8988T (cell line): ENCODE measurements around the gene UBE3B.

ENCODE experiments used
- DNase-seq: peaks from one replicate; pipeline ENCODE4 v3.0.0; 2011

Gene UBE3B

DNA sequence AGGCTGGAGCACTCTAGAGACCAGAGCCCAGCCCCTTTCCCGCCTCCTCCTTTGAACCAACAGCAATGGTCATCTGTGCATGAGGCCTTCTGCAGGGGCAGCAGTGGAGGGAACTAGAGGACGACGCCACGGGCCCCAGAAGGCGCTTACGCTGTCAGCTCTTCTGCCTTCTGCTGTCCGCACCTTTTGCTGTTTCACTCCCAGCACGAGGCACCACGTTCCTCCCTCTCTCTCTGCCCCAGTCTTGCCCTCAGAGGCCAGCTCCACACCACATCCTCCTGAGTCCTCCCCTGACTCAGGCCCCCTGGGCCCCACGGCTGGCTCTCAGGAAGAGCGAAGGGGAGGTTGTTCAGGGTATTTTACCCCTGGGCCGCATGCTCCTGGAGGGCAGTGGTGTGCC, 80.4 kb downstream of the UBE3B start:
- DNase-seq, result no peak

DNA sequence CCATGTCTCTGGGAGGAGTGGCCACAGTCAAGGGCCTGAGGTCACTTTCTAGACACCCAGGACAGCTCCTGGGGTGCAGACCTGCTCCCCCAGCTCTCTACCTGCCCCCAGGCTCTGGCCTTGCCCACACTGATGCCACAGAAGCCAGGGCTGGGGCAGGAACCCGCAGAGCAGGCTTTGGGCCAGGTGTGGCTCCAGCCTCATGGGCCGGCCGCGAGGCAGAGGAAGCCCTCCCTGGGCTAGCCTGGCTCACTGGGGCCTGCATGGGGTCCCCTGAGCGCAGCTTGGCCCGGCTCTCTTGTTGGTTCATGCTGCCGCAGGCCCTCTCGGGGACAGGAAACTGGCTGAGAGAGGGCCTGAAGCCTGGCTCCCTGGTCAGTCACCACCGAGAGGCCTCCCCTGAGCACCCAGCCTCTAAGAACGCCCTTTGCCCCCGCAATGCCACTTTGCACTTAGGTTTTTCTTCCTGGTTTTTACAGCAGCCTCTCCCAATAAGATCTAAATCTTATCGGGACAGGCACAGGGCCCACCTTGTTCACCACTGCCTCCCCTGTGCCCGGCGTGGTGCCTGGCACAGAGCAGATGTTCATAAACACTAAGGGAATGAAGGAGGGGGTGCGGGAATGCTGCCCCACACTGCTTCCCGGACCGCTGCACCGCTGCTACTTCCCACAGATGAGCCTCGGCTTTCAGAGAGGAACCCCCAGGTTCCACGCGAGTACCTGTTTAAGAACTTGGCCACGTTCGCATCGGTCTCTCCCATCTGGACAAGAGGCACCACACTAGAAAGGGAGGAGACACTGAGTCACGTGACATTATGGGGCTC, 81.2 kb downstream of the UBE3B start:
- no peak for DNase-seq

DNA sequence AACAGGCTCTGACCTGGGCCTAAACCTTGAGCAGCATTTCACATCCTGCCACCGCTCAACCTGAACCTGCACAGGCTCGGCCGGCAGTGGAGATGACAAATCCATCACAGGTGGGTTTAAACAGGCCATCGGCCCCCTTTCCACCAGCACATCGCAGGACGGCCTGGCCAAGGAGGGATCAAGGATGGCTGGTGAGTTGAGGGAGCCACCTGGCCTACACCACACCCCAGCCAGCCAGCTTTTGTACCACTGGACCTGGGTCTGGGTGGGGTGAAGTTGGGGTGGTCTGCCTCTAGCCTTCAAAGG, 81.7 kb downstream of the UBE3B start:
- DNase-seq, result no peak

DNA sequence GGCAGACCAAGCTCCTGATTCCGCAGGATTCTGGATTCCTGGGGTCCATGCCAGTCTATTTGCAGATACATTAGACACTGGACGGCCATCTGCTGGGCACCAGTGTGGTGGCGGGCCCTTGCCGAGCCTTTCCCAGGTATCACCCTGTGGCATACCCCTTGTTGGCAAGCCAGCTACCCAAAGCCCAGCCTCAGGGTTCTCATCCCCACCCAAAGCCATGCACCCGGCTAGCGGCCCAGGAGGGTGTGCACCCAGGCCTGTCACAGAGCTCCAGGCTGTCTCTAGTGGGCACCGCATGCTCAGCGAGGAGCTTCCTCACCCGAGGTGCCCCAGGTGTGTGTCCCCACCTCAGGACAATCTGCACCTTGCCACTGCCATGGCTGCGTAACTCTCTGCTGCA, 82.2 kb downstream of the UBE3B start:
- no peak for DNase-seq

DNA sequence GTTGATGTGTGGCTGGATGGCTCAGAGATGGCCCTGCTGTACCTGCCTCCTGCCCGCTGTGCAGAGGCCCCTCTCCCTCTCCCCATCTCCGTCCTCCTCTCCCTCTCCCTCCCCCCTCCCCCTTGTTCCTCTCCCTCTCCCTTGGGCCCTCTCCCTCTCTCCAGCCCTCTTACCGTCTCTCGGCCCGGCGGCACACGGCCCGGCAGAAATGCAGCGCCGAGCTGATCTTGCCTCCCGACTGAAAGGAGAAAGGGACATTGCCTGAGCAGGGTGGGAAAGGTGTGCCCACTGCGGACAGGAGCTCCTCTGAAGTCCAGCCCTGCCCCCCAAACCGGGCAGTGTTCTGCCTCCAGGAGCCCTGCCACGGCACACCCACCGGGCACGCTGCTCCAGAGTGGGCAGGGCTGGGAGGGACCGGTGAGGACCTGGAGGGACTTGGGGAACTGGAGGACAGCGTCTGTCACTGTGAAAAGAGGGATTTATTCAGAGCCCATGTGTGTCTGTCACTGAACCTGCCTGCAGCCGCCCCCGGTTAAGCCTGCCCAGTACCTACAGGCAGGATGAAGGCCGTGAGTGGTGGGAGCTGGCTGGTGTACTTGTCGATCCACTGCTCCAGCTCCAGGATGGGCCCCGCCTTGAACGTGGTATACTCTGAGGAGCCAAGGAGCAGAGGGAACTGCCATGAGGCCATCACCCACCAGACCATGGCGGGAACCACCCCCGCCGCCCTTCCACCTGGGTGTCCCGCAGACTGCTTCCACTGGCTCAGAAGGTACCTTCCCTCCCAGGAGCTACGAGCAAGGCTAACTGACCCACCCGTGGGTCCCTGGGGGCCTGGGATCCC, 83.7 kb downstream of the UBE3B start:
- DNase-seq, result no peak

DNA sequence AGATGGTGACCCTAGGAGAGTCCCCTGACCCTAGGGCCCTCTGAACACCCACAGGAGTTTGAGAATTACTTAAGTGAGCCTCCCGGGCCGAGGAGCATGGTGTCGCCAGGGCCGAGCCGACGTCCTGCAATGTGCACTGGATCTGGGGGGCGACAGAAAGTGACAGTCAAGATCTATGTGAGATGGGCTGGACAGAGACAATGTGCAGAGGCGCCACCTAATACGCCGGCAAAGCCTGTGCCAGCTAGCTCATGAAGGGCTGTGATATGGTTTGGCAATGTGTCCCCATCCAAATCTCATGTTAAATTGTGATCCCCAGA, 84.2 kb downstream of the UBE3B start:
- DNase-seq, result no peak

DNA sequence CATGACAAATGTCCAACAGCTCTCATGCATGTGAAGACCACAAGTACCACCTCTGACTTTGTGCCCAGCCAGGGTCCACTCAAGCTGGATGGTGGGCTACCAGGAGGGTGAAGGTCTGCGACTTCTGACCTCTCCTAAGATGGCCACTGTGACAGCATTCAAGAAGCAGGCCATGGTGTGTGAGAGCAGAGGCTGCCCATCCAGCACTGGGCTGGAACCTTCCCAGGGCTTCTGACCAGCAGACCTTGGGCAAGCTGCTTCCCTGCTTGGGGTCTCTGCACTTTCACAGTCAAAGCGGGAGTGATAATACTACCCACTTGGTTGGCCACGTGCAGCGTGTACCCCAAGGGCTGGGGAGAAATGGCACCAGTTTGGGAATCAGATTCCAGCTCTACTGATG, 85.4 kb downstream of the UBE3B start:
- DNase-seq, result no peak

DNA sequence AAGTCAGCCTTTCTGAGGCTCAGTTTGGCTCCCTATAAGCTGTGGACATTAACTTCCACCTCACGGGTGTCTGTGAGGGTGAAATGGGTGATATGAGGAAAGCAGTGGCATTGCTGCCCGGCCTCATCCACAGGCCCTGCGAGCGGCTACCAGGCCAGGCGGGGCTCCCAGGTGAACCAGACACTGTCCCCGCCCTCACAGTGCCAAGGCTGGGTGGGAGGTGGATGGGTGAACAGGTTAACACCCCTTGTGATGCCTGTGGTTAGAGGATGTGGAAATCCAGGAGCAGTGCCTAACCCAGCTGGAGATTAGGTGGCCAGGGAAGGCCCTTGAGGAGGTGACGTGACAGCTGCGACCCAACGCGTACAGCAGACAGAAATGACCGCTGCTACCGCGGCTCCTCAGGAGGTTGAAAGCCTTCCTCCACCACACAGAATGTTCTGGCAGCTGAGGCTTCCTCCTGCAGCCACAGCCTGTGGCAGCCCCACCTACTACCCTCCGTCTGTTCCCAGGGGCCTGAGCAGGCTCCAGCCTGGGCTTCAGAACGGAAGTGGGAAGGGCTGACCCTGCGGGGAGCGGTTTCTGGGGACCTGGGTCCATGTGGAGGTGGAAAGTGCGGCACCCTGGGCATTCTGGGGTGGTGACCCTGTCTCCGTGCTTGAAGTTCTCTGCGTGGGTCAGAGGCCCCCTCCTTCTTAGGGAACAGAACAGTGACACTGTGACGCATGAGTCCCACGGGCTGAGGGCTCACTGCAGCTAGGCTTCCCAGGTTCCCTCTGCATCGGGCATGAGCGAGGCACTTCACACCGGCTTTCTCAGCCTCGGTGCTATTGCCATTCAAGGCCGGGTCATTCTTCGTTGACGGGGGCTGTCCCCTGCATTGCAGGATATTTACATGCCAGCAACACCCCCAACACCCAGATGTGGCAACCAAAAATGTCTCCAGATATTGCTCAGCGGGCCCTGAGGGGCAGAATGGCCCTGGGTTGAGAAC, 86.2 kb downstream of the UBE3B start:
- no peak for DNase-seq

DNA sequence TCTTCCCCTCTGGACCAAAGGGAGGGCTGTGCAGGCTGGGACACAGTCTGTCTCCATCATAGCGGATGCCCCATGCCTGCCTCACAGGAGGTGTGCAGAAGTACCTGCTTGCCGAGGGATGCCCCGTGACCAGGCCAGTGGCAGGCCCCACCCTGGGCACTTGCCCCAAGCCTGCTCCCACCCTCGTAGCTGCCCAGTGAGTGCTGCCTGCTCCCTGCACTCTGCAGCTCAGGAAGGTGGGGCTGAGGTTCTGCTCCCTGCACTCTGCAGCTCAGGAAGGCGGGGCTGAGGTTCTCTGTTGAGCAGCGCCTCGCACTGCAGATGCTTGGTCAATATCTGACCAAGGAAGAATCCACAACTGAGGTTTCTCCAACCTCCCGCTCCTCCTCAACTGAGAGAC, 89.0 kb downstream of the UBE3B start:
- DNase-seq, result no peak

DNA sequence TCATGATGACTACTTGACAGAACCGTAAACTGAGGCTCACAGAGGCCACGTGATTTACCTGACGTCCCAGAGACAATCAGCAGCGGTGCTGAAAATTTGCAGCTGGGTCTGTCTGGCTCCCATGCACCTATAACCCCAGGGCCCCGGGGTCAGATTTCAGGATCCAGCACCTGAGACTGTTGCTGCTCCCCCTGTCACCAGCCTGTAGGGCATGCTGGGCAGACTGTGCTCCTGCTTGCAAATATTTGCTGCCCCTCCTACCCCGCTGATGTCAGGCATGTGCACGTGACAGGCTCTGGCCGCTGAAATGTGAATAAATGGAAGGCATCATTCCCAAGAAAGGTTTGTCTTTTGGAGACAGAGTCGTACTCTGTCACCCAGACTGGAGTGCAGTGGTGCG, 89.9 kb downstream of the UBE3B start:
- DNase-seq, result no peak

DNA sequence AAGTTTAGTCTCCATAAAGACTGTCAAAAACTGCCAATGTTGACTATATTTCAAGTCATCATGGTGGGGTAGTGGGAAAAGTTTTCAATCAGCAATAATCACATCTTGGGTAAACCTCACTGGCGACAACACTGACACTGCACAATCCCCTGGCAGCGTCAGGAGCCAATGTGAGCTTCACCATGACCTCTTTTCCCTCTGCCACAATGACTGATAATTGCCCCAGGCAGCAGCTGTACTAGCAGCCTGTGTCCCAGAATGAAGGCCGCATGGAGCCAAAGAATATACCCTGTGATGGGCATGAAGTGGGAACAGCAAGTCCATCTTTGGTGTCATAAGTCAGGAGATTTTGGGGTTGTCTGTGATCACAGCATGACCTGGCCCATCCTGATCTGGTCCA, 90.5 kb downstream of the UBE3B start:
- DNase-seq, result no peak

DNA sequence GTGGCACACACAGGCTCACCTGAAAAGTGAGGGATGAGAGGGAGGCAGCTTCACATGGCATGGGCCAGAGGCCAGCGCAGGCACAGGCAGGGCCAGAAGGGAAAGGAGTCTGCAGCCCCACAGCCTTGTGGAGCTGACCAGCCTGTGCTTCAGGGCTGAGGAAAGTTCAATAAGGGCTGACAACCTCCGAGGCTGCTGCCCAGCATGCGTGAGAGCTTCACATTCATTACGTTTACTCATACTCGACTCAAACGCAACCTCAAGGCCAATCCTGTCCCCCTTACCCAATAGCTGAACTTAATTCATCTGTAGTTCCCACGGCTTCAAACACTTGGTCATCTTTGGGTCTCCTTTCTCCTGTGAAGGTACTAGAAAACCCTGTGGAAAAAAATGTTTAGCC, 91.1 kb downstream of the UBE3B start:
- DNase-seq, result no peak

DNA sequence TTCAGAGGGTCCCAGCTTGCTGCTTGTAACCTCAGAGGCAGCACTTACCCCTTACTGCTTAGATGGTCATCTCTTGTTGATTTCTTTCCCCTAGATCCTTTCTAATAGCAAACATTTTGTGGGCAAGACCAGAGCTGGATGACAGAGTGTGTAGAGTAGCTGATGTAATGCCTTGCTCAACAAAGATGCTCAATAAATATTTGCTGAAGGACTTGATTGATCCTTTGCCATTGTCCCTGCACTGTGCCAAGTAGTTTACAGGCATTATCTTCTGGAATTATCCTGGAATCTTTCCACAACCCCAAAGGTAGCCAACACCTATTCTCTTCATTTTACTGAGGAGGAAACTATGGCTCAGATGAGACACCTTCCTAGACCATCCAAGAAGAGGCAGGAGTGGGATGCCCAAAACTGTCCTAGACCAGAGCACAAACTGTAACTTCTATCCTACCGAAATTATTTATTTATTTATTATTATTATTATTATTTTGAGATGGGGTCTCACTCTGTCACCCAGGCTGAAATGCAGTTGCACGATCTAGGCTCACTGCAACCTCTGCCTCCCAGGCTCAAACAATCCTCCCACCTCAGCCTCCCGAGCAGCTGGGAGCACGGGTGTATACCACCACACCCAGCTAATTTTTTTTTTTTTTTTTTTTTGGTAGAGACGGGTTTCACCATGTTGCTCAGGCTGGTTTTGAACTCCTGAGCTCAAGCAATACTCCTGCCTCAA, 94.5 kb downstream of the UBE3B start:
- DNase-seq, result no peak

DNA sequence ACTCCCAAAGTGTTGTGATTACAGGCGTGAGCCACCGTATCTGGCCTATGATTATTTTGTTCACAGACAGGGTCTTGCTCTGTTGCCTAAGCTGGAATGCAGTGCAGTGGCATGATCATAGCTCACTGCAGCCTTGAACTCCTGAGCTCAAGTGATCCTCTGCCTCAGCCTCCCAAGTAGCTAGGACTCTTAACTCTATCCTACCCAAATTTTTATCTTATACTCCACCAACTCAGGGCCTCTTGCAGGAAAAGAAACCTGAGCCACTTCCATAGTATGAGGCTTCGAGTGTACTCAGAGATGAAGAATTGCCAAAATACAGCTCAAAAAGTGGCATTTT, 95.0 kb downstream of the UBE3B start:
- no peak for DNase-seq

DNA sequence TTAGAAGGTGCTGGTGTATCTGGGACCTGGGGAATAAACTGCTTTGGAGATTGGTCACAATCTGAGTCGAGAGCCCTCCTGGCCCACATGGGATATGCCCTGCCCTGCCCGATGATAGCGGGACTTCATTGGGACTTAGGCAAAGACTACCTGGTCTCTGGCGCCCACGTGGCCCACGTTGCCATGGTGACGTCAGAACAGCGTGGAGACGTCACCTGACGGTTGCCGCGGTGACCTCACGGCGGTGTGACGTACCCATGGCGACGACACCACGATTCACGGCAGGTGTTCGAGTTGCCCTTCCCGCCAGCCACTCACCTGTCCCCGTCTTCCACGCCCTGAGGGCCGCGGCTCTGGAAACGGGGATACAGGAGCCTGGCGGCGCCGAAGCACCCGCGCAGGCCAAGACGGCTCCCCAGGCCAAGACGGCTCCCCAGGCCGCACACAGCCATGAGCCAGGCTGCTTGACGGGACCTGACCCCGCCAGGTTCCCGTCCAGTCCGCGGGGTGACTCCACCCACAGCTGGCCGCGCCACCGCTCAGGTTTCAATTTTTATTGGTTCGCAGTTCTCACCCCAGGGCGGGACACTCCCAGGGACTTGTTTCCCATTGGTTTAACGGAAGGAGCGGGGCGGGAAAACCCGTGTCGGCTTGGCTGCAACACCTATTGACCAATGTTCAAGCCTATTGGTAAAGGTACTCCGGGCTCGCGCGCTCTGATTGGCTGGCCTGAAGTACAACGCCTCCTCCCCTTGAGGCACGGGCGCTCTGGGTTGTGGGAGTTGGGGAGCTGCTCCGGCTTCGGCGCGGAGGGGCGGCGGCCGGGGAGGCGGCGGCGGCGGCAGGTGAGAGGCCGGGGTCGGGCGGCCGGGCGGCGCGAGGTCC, 95.8 kb downstream of the UBE3B start, which contains the start of the genes MMAB and MVK:
Gene MMAB (minus strand): TSS at position 476 of the 885 bp plus-strand sequence. CDS start 24 bp downstream, at position 452.
Gene MVK (plus strand): TSS at position 766 of the 885 bp plus-strand sequence. CDS start 1,029 bp downstream, outside the sequence.
- peak; percentile 94 for DNase-seq

DNA sequence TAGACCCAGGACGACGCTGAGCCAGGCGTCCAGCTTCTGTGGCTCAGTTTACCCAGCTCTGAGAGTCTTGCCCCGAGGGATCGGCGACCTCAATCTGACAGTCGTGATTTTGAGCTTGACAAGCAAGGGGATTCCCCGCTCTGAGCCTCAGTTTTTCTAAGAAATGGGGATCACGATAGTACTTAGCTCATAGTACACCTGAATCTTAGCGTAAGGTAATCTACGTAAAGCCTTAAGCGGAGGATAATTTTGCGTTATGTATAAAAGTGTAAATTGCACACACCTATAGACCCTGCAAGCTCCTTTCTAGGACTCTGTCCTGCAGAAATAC, 96.4 kb downstream of the UBE3B start:
- DNase-seq, result no peak

DNA sequence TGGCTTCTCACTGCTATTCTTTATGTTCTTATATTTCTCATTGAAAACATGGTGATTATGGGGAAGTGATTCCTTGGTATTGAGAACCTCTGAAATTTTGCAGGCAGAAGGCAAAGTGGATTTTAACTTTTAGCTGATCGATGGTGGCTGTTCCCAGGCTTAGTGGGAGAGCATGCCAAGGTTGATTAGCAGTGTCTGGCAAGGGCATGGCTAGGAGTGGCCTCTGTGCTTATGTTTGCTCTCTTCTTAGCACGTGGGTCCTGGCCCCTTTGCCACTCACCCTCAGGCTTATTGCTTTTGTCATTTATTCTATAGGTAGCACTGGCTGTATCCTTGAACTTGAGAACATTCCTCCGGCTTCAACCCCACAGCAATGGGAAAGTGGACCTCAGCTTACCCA, 98.2 kb downstream of the UBE3B start:
- DNase-seq, result no peak

DNA sequence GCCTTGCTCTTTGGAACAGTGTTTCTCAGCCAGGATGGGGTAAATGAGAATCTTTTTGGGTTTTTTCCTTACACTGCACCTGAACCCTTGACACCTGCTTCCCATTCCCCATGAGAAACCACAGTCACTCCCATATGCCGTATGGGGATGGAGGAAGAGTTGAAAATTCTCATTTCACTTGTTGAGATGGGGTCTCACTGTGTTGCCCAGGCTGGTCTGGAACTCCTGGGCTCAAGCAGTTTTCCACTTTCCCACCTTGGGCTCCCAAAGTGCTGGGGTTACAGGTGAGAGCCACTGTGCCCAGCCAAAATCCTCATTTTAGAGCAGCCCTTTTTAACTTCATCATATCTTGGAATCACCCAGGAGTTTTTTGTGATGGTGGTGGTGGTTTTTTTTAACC, 99.9 kb downstream of the UBE3B start:
- no peak for DNase-seq

DNA sequence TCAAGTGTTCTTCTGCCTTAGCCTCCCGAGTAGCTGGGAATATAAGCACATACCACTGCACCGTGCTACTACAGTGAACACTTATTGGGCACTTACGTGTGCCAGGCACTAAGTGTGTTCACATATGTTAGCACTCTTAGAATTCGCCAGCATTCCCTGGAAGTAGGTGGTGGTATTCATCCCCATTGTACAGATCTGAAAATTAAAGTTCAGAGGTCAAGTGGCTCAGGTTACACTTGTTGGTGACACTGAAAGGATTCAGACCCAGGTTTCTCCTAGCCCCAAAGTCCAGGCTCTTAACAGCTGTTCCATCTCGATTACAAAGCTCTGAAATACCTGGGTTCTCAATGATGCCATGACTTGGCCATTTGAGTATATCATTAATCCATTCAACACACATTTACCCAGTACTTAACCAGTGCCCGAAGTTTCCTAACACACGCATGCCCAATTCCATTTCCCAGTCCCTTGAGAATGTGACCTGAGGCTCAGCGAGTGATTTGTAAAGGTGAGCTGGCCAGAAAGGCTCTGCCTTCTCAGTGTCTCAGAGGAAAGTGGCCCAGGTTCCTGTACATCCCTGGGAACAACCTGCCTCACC, 101.0 kb downstream of the UBE3B start:
- DNase-seq, result no peak

DNA sequence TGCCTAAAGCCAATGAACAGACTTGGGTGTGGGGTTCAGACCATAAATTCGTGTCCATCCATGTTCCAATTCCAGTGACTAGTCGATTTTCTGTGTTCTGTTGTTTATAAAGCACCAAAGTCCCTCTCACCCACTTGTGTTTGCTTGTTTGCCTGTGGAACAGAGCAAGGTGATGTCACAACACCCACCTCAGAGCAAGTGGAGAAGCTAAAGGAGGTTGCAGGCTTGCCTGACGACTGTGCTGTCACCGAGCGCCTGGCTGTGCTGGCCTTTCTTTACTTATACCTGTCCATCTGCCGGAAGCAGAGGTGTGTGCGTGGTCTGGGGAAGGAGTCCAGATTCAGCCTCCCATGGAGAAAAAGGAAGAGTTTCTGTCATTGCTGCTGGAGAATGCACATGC, 102.2 kb downstream of the UBE3B start:
- no peak for DNase-seq

DNA sequence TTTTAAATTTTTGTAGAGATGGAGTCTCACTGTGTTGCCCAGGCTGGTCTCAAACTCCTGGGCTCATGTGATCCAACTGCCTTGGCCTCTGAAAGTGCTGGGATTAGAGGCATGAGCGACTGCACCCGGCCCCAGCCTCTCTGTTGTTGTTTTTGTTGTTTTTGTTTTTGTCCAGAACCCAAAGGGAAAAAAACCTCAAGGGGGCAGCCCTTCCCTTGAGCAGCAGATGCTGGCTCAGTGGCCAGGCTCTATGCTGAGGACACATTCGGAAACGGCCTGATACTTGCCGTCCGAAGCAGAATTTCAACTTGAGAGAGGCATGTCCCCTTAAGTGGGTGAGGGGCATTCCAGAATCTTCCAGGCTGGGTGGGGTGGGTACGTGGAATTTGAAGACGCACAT, 102.8 kb downstream of the UBE3B start:
- DNase-seq, result no peak
